ENCODE measurements around the gene ADORA1. TPM values are rescaled to one million over a fixed set of nuclear protein-coding genes. Genes with fewer than 3 reads are reported as not detected.

The ADORA1 gene
- total RNA-seq, 2 experiments from 2014 or later, result not detected

GRCh38 chr1:203152158-203153034 lies 24.9 kb downstream of the ADORA1 start:
- BruUV-seq (replicated peaks), result no TSS peak
- Histone ChIP-seq H3K4me3 (ENCODE audit: low read depth, low read length, poor library complexity, severe bottlenecking) (no peak overlapping the region), H3K36me3 (ENCODE audit: insufficient read depth, low read length) (no peaks in the 10 kb centered on the region), H3K9me2 (ENCODE audit: insufficient read depth, low read length) (no peaks in the 10 kb centered on the region), H3K27ac (ENCODE audit: low read depth, low read length, poor library complexity, severe bottlenecking) (no peak overlapping the region), H4K20me1 (ENCODE audit: insufficient read depth, low read length) (no peaks in the 10 kb centered on the region), H2AFZ (ENCODE audit: low read length) (no peak overlapping the region), H3K9me3 (ENCODE audit: low read length) (no peaks in the 10 kb centered on the region), H3K4me1 (ENCODE audit: insufficient read depth, low read length, poor library complexity, severe bottlenecking) (no peaks in the 10 kb centered on the region), H3K4me2 (ENCODE audit: low read length) (no peak overlapping the region), H3K79me2 (ENCODE audit: insufficient read depth, low read depth, low read length) (no peaks in the 10 kb centered on the region)
- no peak for DNase-seq (ENCODE audit: low spot score)
- intact Hi-C loops (cut with micrococcal nuclease; ENCODE audit: unreplicated experiment), result no loop called here
- ChIA-PET CTCF (ENCODE audit: unreplicated experiment) (no interaction called here), POLR2A (interaction anchor here (0.6 kb wide), 2 partner anchors 1104 to 1164 kb away, joined by 3 read pairs; no protein-coding TSS in a partner anchor)
- TF ChIP-seq EZH2phosphoT487 (IDR thresholded peaks at IDR 0.05; ENCODE audit: borderline replicate concordance, low read depth, low read length), result no peak
- no peak for TF ChIP-seq CTCF (conservative IDR thresholded peaks at IDR 0.05; ENCODE audit: low read length)

DNA sequence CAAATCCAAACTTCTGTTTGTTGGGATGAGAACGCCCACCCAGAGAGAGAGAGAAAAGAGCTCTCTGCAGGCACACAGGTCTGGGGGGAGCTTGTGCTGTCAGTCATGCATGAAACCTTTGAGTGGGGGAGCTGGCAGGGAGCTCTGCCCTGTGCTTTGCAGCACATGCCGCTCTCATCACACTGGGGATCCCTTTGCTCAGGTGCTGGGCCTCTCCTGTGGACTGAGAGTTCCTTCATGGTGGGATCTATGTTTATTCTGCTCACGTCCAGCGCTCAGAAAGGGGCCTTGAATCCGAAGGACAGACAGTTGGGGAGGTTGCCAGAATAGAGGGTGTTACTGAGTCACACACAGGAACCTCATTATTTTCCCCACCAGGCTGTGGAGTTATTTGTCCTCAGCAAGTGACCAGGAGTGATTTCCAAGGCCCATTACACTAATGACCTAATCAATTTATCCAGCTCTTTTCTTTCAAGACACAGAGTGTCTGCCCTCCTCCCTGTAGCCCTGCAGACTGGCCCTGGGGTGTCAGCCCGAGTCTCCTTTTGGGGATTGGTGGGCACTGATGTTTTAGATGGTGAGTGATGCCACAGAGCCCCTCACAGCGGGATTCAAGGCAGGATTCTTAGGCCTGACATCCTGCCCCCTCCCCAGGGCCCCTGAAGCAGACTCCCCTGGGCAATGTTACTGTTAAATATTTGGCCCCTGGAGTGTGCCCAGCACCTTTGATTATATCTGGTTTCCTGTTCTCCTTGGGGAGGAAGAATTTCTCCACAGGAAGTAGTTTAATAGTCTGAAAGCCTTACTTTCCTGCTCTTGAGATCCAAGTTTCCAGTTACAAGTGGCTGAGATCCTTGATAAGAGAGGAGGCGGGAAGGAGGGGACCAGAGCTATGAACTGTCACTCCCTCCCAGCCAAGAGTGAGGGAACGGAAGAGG lies 25.8 kb downstream of the ADORA1 start:
- no peak overlapping the region for H3K27ac ChIP-seq (ENCODE audit: low read depth, low read length, poor library complexity, severe bottlenecking)
- intact Hi-C loops (cut with micrococcal nuclease; ENCODE audit: unreplicated experiment), result no loop called here
- no peak overlapping the region for H2AFZ ChIP-seq (ENCODE audit: low read length)
- no peaks in the 10 kb centered on the region for H3K4me1 ChIP-seq (ENCODE audit: insufficient read depth, low read length, poor library complexity, severe bottlenecking)
- H3K79me2 ChIP-seq (ENCODE audit: insufficient read depth, low read depth, low read length), result no peaks in the 10 kb centered on the region
- ChIA-PET POLR2A (interaction anchor here (0.6 kb wide), 1 partner anchor 1163 kb away, joined by 3 read pairs; no protein-coding TSS in a partner anchor), CTCF (ENCODE audit: unreplicated experiment) (no interaction called here)
- no peak for DNase-seq (ENCODE audit: low spot score)
- H3K4me3 ChIP-seq (ENCODE audit: low read depth, low read length, poor library complexity, severe bottlenecking), result no peak overlapping the region
- H3K9me3 ChIP-seq (ENCODE audit: low read length), result no peaks in the 10 kb centered on the region
- H4K20me1 ChIP-seq (ENCODE audit: insufficient read depth, low read length), result no peaks in the 10 kb centered on the region
- H3K9me2 ChIP-seq (ENCODE audit: insufficient read depth, low read length), result no peaks in the 10 kb centered on the region
- no peak overlapping the region for H3K4me2 ChIP-seq (ENCODE audit: low read length)
- no peaks in the 10 kb centered on the region for H3K36me3 ChIP-seq (ENCODE audit: insufficient read depth, low read length)
- no TSS peak for BruUV-seq (replicated peaks)
- TF ChIP-seq CTCF (conservative IDR thresholded peaks at IDR 0.05; ENCODE audit: low read length), result no peak
- TF ChIP-seq EZH2phosphoT487 (IDR thresholded peaks at IDR 0.05; ENCODE audit: borderline replicate concordance, low read depth, low read length), result no peak
